Hepatocyte (in vitro differentiated cells): ENCODE data around the gene STAB2.

Experiments used
- CTCF ChIP-seq: fragments of 200-600 bp; sonication (generic); IDR thresholded peaks from 2 replicates; pipeline ENCODE4 v1.5.1; 2016; ENCODE audit warnings: antibody characterized with exemption, mild to moderate bottlenecking; ENCODE audit not compliant: poor library complexity
- EZH2phosphoT487 ChIP-seq: fragments of 200-600 bp; sonication (generic); IDR thresholded peaks from one replicate; pipeline ENCODE4 v1.6.1; 2018; ENCODE audit warnings: antibody characterized with exemption, mild to moderate bottlenecking, low read depth, moderate library complexity; ENCODE audit not compliant: unreplicated experiment, severe bottlenecking

GRCh38 chr12:103808239-103808880 lies 221.3 kb downstream of the STAB2 start:
- TF ChIP-seq CTCF (no peak), EZH2phosphoT487 (no peak)
